SK-N-SH (cell line): ENCODE data around the gene GNA14. TPM values are rescaled to one million over a fixed set of nuclear protein-coding genes. Genes with fewer than 3 reads are reported as not detected.
A peak's percentile ranks its signal among the peaks of the same experiment; 100 is the strongest.

Experiments used
- CTCF ChIA-PET: fragments of 300-600, 350-600 bp; formaldehyde crosslinking; extraction: SDS; loops from one replicate; lab custom pipeline; 2021; lab: Yijun Ruan, JAX
- POLR2A ChIA-PET: fragments of 350-600 bp; sonication (Branson Sonifier 250); formaldehyde crosslinking; extraction: SDS; loops from one replicate; lab custom pipeline; 2020; ENCODE audit warnings: antibody characterized with exemption, inconsistent platforms; lab: Yijun Ruan, JAX
- DNase-seq: peaks from one replicate; pipeline ENCODE4 v3.0.0; 2012
- H2AFZ ChIP-seq: fragments of 200-600 bp; sonication (generic); 2 replicates; pipeline ENCODE4 v1.8.1; 2016; ENCODE audit warnings: antibody characterized with exemption, mild to moderate bottlenecking, low read depth
- H3F3A ChIP-seq: fragments of 200-600 bp; sonication (generic); replicated peaks from 2 replicates; pipeline ENCODE3; 2016; ENCODE audit warnings: antibody characterized with exemption, mild to moderate bottlenecking; ENCODE audit not compliant: insufficient read depth
- H3K27ac ChIP-seq, 2 experiments: fragments of 200-500 bp in 1 of 2; fragments of 200-600 bp in 1 of 2; sonication (Bioruptor generic) in 1 of 2; sonication (generic), shearing (Covaris generic) in 1 of 2; 2 replicates each; pipeline versions ENCODE4 v1.5.1 to v1.6.1; 2014 to 2016; ENCODE audit warnings: low read depth in 2 of 2, inconsistent platforms in 1 of 2, low read length in 1 of 2, mild to moderate bottlenecking in 1 of 2, mixed read lengths in 1 of 2
- H3K27me3 ChIP-seq: fragments of 200-600 bp; sonication (generic), shearing (Covaris generic); 2 replicates; pipeline ENCODE4 v1.6.1; 2016; ENCODE audit warnings: mixed run types; ENCODE audit not compliant: insufficient read depth
- H3K36me3 ChIP-seq, 2 experiments: fragments of 200-500 bp in 1 of 2; fragments of 200-600 bp in 1 of 2; sonication (Bioruptor generic) in 1 of 2; sonication (generic) in 1 of 2; replicated peaks in 1 of 2; 2 replicates each; pipeline versions ENCODE3 to v1.5.1; 2014 to 2016; ENCODE audit warnings: low read length in 1 of 2, mild to moderate bottlenecking in 1 of 2; ENCODE audit not compliant: insufficient read depth in 2 of 2, control insufficient read depth in 1 of 2
- H3K4me1 ChIP-seq, 2 experiments: fragments of 200-500 bp in 1 of 2; fragments of 200-600 bp in 1 of 2; sonication (Bioruptor generic) in 1 of 2; sonication (generic), shearing (Covaris generic) in 1 of 2; 2 replicates each; pipeline versions ENCODE4 v1.5.1 to v1.6.1; 2014 to 2016; ENCODE audit warnings: low read depth in 1 of 2, low read length in 1 of 2, mixed run types in 1 of 2; ENCODE audit not compliant: insufficient read depth in 2 of 2, control insufficient read depth in 1 of 2
- H3K4me2 ChIP-seq: fragments of 200-600 bp; sonication (generic), shearing (Covaris generic); 2 replicates; pipeline ENCODE4 v1.6.1; 2017; ENCODE audit warnings: mixed run types
- H3K4me3 ChIP-seq, 2 experiments: fragments of 200-500 bp in 1 of 2; fragments of 200-600 bp in 1 of 2; sonication (Bioruptor generic) in 1 of 2; sonication (generic), shearing (Covaris generic) in 1 of 2; 2 replicates each; pipeline versions ENCODE4 v1.5.1 to v1.8.1; 2014 to 2016; ENCODE audit warnings: low read depth in 2 of 2, inconsistent platforms in 1 of 2, low read length in 1 of 2, mild to moderate bottlenecking in 1 of 2, mixed read lengths in 1 of 2, moderate library complexity in 1 of 2
- H3K79me2 ChIP-seq: fragments of 200-600 bp; sonication (generic); 2 replicates; pipeline ENCODE4 v1.8.1; 2017; ENCODE audit warnings: mild to moderate bottlenecking; ENCODE audit not compliant: insufficient read depth
- H3K9ac ChIP-seq: fragments of 200-600 bp; sonication (generic); 2 replicates; pipeline ENCODE4 v1.6.1; 2017; ENCODE audit warnings: mixed run types
- H3K9me2 ChIP-seq: fragments of 200-600 bp; sonication (generic); 2 replicates; pipeline ENCODE4 v1.6.1; 2017; ENCODE audit warnings: mixed run types
- H3K9me3 ChIP-seq: fragments of 200-600 bp; sonication (generic); 2 replicates; pipeline ENCODE4 v1.6.1; 2017; ENCODE audit warnings: mixed run types, mild to moderate bottlenecking, moderate library complexity
- H4K20me1 ChIP-seq: fragments of 200-600 bp; sonication (generic); 2 replicates; pipeline ENCODE4 v1.6.1; 2017; ENCODE audit warnings: mild to moderate bottlenecking, mixed run types; ENCODE audit not compliant: insufficient read depth
- GATA2 ChIP-seq: sonication (generic); formaldehyde crosslinking; IDR thresholded peaks from 2 replicates; pipeline ENCODE4 v1.5.0; 2020; ENCODE audit warnings: mild to moderate bottlenecking, missing genetic modification reagents
- MXI1 ChIP-seq: IDR thresholded peaks from 2 replicates; pipeline ENCODE4 v1.6.1; 2012; ENCODE audit warnings: mild to moderate bottlenecking, low read depth, low read length, improper control_type of control experiment
- NFIC ChIP-seq: IDR thresholded peaks from 2 replicates; pipeline ENCODE4 v1.4.0; 2012; ENCODE audit warnings: borderline replicate concordance
- NRF1 ChIP-seq: IDR thresholded peaks from 2 replicates; pipeline ENCODE4 v1.6.1; 2012; ENCODE audit warnings: low read depth, mild to moderate bottlenecking, low read length
- POLR2AphosphoS5 ChIP-seq: IDR thresholded peaks from 2 replicates; pipeline ENCODE4 v1.6.1; 2012; ENCODE audit warnings: low read depth, low read length
- RAD21 ChIP-seq: IDR thresholded peaks from 2 replicates; pipeline ENCODE4 v1.6.1; 2012; ENCODE audit warnings: mild to moderate bottlenecking, low read length
- TEAD4 ChIP-seq: IDR thresholded peaks from 2 replicates; pipeline ENCODE4 v1.4.0; 2012; ENCODE audit warnings: mild to moderate bottlenecking, borderline replicate concordance; ENCODE audit not compliant: insufficient read depth
- YY1 ChIP-seq: IDR thresholded peaks from 2 replicates; pipeline ENCODE4 v1.4.0; 2012; ENCODE audit warnings: low read depth, mild to moderate bottlenecking
- WGBS: methylation state at CpG from one replicate; pipeline ENCODE4 v1.1.6; 2017; ENCODE audit warnings: low lambda C conversion rate; 5-methylcytosine and 5-hydroxymethylcytosine counted together
- polyA plus RNA-seq, 3 experiments: library from polyadenylated mRNA; depleted of rRNA; stranded (reverse); fragments of >200 nt; gene quantifications; 2 replicates each; pipeline ENCODE4 v1.2.3, GENCODE V29; 2012
- TF ChIP-seq, protein P1 (sequence below): fragments of 200-600 bp; sonication (generic); IDR thresholded peaks from 2 replicates; pipeline ENCODE4 v1.6.1; 2017; ENCODE audit warnings: antibody characterized with exemption, mild to moderate bottlenecking, moderate library complexity
- TF ChIP-seq, protein P2 (sequence below): IDR thresholded peaks from 2 replicates; pipeline ENCODE4 v1.4.0; 2012; ENCODE audit warnings: low read depth
- TF ChIP-seq, protein P3 (sequence below): IDR thresholded peaks from 2 replicates; pipeline ENCODE4; 2012
- TF ChIP-seq, protein P4 (sequence below): IDR thresholded peaks from 2 replicates; pipeline ENCODE4 v1.6.1; 2012; ENCODE audit warnings: mild to moderate bottlenecking, low read depth, low read length, moderate library complexity

Gene GNA14
- polyA plus RNA-seq, 1 of the 3 experiments (the other 2 are of a cell fraction): 0.15 TPM

DNA sequence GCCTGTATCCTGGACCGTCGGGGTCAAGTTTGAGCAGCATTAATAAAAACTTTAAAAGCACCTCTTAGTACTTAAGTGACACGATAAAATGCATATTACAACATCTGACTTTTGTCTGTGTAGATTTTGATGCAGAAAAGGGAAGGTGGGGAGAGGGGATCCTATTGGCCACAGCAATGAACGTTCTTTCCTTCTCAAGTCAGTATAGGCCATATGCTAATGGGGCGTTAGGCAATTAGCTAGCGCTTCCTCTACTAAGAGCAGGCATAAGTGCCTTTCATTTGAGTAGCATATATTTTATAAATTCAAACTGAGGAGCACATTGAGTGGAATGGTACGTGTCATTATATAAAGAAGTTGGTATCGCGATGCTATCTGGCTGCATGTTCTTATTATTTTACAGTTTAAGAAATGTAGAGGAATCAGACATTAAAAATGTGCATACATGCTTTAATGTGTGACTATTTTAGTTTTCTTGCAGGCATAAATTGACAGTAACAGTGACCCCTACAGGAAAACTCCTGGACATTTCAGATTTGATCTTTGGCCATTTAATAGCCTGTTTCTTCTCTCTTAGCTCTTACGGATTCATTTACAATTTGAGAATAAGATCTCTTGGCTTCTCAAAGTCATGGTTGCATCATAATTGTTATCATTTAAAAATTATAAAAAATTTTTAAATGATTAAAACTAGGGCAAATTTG lies 1.1 kb upstream of the GNA14 start:
- H4K20me1 ChIP-seq: no peaks in the 10 kb centered on the region
- no peaks in the 10 kb centered on the region for H3K79me2 ChIP-seq
- H3K9me2 ChIP-seq: no peaks in the 10 kb centered on the region
- peak; percentile 35 for DNase-seq
- TF ChIP-seq, protein P1, sequence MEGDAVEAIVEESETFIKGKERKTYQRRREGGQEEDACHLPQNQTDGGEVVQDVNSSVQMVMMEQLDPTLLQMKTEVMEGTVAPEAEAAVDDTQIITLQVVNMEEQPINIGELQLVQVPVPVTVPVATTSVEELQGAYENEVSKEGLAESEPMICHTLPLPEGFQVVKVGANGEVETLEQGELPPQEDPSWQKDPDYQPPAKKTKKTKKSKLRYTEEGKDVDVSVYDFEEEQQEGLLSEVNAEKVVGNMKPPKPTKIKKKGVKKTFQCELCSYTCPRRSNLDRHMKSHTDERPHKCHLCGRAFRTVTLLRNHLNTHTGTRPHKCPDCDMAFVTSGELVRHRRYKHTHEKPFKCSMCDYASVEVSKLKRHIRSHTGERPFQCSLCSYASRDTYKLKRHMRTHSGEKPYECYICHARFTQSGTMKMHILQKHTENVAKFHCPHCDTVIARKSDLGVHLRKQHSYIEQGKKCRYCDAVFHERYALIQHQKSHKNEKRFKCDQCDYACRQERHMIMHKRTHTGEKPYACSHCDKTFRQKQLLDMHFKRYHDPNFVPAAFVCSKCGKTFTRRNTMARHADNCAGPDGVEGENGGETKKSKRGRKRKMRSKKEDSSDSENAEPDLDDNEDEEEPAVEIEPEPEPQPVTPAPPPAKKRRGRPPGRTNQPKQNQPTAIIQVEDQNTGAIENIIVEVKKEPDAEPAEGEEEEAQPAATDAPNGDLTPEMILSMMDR: peak; percentile 53
- TF ChIP-seq RAD21: peak; percentile 37; the same call in 1 of the 2 replicates
- no peak for TF ChIP-seq POLR2AphosphoS5
- TF ChIP-seq, protein P2, sequence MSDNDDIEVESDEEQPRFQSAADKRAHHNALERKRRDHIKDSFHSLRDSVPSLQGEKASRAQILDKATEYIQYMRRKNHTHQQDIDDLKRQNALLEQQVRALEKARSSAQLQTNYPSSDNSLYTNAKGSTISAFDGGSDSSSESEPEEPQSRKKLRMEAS: no peak
- no peak overlapping the region for H3K4me2 ChIP-seq
- CTCF ChIA-PET: interaction anchor here (0.8 to 1.6 kb wide), 4 partner anchors 13 to 192 kb away, joined by 3 read pairs; no protein-coding TSS in a partner anchor
- H3K4me1 ChIP-seq: no peaks in the 10 kb centered on the region; a peak in 1 of 4 replicates
- no peak overlapping the region for H3K27ac ChIP-seq
- no peak overlapping the region for H2AFZ ChIP-seq
- H3K9me3 ChIP-seq: no peaks in the 10 kb centered on the region
- H3K36me3 ChIP-seq: no peaks in the 10 kb centered on the region
- H3F3A ChIP-seq: no peaks in the 10 kb centered on the region
- no peaks in the 10 kb centered on the region for H3K27me3 ChIP-seq
- whole genome bisulfite sequencing: 94% methylated on average over 10 of the region's 10 CpGs
- POLR2A ChIA-PET: no interaction called here
- no peak overlapping the region for H3K4me3 ChIP-seq
- no peak overlapping the region for H3K9ac ChIP-seq

DNA sequence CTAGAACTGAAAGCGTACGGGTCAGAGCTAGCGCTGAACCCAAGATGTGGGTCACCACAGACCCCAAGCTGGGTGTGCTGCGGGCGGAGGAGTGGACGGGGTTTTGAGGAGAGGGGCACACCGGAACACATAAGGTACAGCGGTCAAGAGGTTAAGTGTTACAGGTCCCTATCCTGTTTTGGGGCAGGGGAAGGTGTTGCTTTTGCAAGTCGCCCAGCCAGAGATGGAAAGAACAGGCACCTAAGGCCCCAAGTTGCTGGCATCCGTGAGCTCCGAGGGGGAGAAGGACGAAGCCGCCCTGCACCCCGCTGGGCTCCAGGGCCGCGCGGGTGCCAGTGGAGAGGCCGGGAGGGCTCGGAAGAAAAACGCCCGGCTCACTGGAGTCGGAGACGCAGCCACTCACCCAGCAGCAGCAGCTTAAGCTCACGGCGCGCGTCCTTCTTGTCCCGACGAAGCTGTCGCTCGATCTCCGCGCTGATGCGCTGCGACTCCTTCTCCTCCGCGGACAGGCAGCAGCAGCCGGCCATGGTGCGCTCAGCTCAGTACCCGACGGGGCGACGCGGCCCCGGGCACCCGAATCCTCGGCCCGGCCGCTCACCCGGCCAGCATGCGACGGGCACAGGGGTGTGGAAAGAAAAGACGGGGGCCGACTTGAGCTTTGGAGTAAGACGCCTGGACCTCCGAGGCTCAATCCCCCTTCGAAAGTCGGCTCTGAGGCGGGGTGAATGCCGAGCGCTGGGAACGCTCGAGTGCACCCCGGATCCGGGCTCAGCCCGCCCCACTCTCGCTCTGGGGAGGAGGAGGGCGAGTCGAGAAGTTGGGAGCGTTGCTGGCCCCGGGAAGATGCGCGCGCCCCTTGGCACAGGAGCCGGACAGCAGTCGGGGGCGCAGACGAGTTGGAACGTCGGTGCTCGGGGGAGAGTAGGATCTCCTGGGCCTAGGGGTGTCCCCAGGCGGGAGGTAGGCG lies 572 bp downstream of the GNA14 start:
- no peaks in the 10 kb centered on the region for H3K36me3 ChIP-seq
- no peaks in the 10 kb centered on the region for H3K79me2 ChIP-seq
- H2AFZ ChIP-seq: no peak overlapping the region
- H3K9me2 ChIP-seq: no peaks in the 10 kb centered on the region
- H3K4me1 ChIP-seq: peaks cover 0 to under 1% of the 10 kb centered on the region in 2 experiments; a peak in 1 of 4 replicates
- no peaks in the 10 kb centered on the region for H3F3A ChIP-seq
- H3K27me3 ChIP-seq: no peaks in the 10 kb centered on the region
- H4K20me1 ChIP-seq: no peaks in the 10 kb centered on the region
- no peak overlapping the region for H3K27ac ChIP-seq
- no peak for DNase-seq
- no peak overlapping the region for H3K4me2 ChIP-seq
- TF ChIP-seq MXI1 (no peak), NFIC (no peak), TEAD4 (no peak), GATA2 (CRISPR knock-in tag) (no peak), YY1 (no peak), NRF1 (no peak)
- TF ChIP-seq, protein P3, sequence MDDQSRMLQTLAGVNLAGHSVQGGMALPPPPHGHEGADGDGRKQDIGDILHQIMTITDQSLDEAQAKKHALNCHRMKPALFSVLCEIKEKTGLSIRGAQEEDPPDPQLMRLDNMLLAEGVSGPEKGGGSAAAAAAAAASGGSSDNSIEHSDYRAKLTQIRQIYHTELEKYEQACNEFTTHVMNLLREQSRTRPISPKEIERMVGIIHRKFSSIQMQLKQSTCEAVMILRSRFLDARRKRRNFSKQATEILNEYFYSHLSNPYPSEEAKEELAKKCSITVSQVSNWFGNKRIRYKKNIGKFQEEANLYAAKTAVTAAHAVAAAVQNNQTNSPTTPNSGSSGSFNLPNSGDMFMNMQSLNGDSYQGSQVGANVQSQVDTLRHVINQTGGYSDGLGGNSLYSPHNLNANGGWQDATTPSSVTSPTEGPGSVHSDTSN: no peak
- TF ChIP-seq, protein P4, sequence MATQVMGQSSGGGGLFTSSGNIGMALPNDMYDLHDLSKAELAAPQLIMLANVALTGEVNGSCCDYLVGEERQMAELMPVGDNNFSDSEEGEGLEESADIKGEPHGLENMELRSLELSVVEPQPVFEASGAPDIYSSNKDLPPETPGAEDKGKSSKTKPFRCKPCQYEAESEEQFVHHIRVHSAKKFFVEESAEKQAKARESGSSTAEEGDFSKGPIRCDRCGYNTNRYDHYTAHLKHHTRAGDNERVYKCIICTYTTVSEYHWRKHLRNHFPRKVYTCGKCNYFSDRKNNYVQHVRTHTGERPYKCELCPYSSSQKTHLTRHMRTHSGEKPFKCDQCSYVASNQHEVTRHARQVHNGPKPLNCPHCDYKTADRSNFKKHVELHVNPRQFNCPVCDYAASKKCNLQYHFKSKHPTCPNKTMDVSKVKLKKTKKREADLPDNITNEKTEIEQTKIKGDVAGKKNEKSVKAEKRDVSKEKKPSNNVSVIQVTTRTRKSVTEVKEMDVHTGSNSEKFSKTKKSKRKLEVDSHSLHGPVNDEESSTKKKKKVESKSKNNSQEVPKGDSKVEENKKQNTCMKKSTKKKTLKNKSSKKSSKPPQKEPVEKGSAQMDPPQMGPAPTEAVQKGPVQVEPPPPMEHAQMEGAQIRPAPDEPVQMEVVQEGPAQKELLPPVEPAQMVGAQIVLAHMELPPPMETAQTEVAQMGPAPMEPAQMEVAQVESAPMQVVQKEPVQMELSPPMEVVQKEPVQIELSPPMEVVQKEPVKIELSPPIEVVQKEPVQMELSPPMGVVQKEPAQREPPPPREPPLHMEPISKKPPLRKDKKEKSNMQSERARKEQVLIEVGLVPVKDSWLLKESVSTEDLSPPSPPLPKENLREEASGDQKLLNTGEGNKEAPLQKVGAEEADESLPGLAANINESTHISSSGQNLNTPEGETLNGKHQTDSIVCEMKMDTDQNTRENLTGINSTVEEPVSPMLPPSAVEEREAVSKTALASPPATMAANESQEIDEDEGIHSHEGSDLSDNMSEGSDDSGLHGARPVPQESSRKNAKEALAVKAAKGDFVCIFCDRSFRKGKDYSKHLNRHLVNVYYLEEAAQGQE: no peak
- TF ChIP-seq, all 33 proteins: peak for 0
- ChIA-PET CTCF (interaction anchor here (1.1 to 1.5 kb wide), 2 partner anchors 10 to 191 kb away, joined by 3 to 4 read pairs; no protein-coding TSS in a partner anchor), POLR2A (no interaction called here)
- WGBS: 91% methylated on average over 76 of the region's 83 CpGs
- H3K9me3 ChIP-seq: no peaks in the 10 kb centered on the region
- no peak overlapping the region for H3K9ac ChIP-seq
- H3K4me3 ChIP-seq: no peak overlapping the region
